ENCODE data around the gene MSANTD2. TPM values are rescaled to one million over a fixed set of nuclear protein-coding genes. Genes with fewer than 3 reads are reported as not detected.

MSANTD2 gene
- total and polyA plus RNA-seq, 9 of the 15 experiments (the other 6 are each of a cell fraction or from before 2014, with no cell fraction given), result 1.3 to 9.9 (median 5.3) TPM

GRCh38 chr11:124800226-124800929, at the start of gene MSANTD2 (continued):
- TF ChIP-seq ZBTB40 (IDR thresholded peaks at IDR 0.05) (peak; percentile 94), ZBTB40 (CRISPR knock-in tag; IDR thresholded peaks at IDR 0.05) (no peak), ZBTB17 (CRISPR knock-in tag; IDR thresholded peaks at IDR 0.05) (0 out of 2 replicates have a peak, but pooled peaks have one; percentile 28), HSF4 (CRISPR knock-in tag; IDR thresholded peaks at IDR 0.05; ENCODE audit: borderline replicate concordance) (no peak), ILK (tag; IDR thresholded peaks at IDR 0.05; ENCODE audit: borderline replicate concordance, low read depth) (no peak), RBFOX2 (IDR thresholded peaks at IDR 0.05; ENCODE audit: low read depth, low read length) (peak; percentile 93), CBX8 (IDR thresholded peaks at IDR 0.05; ENCODE audit: borderline replicate concordance, extremely low read depth, low read depth, low read length, poor library complexity, severe bottlenecking) (no peak), FOXJ2 (tag; IDR thresholded peaks at IDR 0.05) (no peak), PTBP1 (IDR thresholded peaks at IDR 0.05; ENCODE audit: low read depth, low read length) (no peak), POU5F1 (IDR thresholded peaks at IDR 0.05; ENCODE audit: borderline replicate concordance, low read depth, low read length, partially characterized antibody) (no peak), CCAR2 (IDR thresholded peaks at IDR 0.05; ENCODE audit: low read depth, low read length) (no peak), TRIM25 (IDR thresholded peaks at IDR 0.05; ENCODE audit: borderline replicate concordance) (no peak), RCOR1 (IDR thresholded peaks at IDR 0.05; ENCODE audit: borderline replicate concordance in 1 of 2, low read depth in 2 of 2, low read length in 2 of 2) (peak; percentile 56 to 98; a peak in 3 of 4 replicates), TEAD2 (tag; IDR thresholded peaks at IDR 0.05) (no peak), SMAD4 (CRISPR knock-in tag; conservative IDR thresholded peaks at IDR 0.05) (0 out of 2 replicates have a peak, but pooled peaks have one; percentile 31), SNAPC5 (CRISPR knock-in tag; IDR thresholded peaks at IDR 0.05) (no peak), RFX1 (IDR thresholded peaks at IDR 0.05) (no peak)
